ENCODE data around the gene FCGR3B. TPM values are rescaled to one million over a fixed set of nuclear protein-coding genes. Genes with fewer than 3 reads are reported as not detected.
A peak's percentile ranks its signal among the peaks of the same experiment; 100 is the strongest.
"Not testable (repeated sequence)": the region's sequence is repeated elsewhere in the genome, so short reads cannot be mapped to it uniquely, and the experiment has no call there.

Gene FCGR3B
- total RNA-seq, 1 experiment from 2014 or later = not detected

GRCh38 chr1:161647507-161648360 is 16.8 kb upstream of the FCGR3B start:
- H4K20me1 ChIP-seq (ENCODE audit: low read length); BruUV-seq (replicated peaks); H3K27ac ChIP-seq (ENCODE audit: low read length); H3K27me3 ChIP-seq (ENCODE audit: low read length); POLR2A ChIA-PET (ENCODE audit: unreplicated experiment); H3K9ac ChIP-seq (ENCODE audit: low read length); H3K36me3 ChIP-seq (ENCODE audit: low read depth, low read length); H3K9me3 ChIP-seq (ENCODE audit: low read length); H3K4me1 ChIP-seq (ENCODE audit: insufficient read depth, low read length); H3F3A ChIP-seq (ENCODE audit: low read length, unreplicated experiment); H3K79me2 ChIP-seq (ENCODE audit: low read length); H3K4me3 ChIP-seq (ENCODE audit: low read length); H3K9me2 ChIP-seq (replicated peaks; ENCODE audit: low read length): not testable (repeated sequence)
- TF ChIP-seq, protein P1, sequence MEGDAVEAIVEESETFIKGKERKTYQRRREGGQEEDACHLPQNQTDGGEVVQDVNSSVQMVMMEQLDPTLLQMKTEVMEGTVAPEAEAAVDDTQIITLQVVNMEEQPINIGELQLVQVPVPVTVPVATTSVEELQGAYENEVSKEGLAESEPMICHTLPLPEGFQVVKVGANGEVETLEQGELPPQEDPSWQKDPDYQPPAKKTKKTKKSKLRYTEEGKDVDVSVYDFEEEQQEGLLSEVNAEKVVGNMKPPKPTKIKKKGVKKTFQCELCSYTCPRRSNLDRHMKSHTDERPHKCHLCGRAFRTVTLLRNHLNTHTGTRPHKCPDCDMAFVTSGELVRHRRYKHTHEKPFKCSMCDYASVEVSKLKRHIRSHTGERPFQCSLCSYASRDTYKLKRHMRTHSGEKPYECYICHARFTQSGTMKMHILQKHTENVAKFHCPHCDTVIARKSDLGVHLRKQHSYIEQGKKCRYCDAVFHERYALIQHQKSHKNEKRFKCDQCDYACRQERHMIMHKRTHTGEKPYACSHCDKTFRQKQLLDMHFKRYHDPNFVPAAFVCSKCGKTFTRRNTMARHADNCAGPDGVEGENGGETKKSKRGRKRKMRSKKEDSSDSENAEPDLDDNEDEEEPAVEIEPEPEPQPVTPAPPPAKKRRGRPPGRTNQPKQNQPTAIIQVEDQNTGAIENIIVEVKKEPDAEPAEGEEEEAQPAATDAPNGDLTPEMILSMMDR (conservative IDR thresholded peaks at IDR 0.05; ENCODE audit: low read depth, low read length) = peak; percentile 73
- ATAC-seq = peak; percentile 89
- DNase-seq = peak; percentile 75
- Histone ChIP-seq H2AFZ (ENCODE audit: low read length) (peak overlapping the region; percentile 32; the same call in 1 of the 2 replicates), H3K4me2 (ENCODE audit: low read length) (peak overlapping the region; percentile 35; the same call in 1 of the 2 replicates)
- intact Hi-C loops (cut with micrococcal nuclease) = loop anchor here (1.0 to 10.0 kb wide), 2 partner anchors 83 to 91 kb away; no protein-coding TSS in a partner anchor
- CTCF ChIA-PET = interaction anchor here (0.6 to 1.2 kb wide), 2 partner anchors 91 to 433 kb away, joined by 5 to 16 read pairs; no protein-coding TSS in a partner anchor

GRCh38 chr1:161644855-161645254 is 13.9 kb upstream of the FCGR3B start:
- H2AFZ ChIP-seq (ENCODE audit: low read length); DNase-seq; H3K27ac ChIP-seq (ENCODE audit: low read length); ATAC-seq; H3K36me3 ChIP-seq (ENCODE audit: low read depth, low read length); H3F3A ChIP-seq (ENCODE audit: low read length, unreplicated experiment); POLR2A ChIA-PET (ENCODE audit: unreplicated experiment); H3K79me2 ChIP-seq (ENCODE audit: low read length); H3K4me1 ChIP-seq (ENCODE audit: insufficient read depth, low read length); H3K9me3 ChIP-seq (ENCODE audit: low read length); H3K4me2 ChIP-seq (ENCODE audit: low read length); H3K4me3 ChIP-seq (ENCODE audit: low read length); CTCF ChIA-PET; BruUV-seq (replicated peaks); H3K9me2 ChIP-seq (replicated peaks; ENCODE audit: low read length); H3K27me3 ChIP-seq (ENCODE audit: low read length); H3K9ac ChIP-seq (ENCODE audit: low read length); H4K20me1 ChIP-seq (ENCODE audit: low read length): not testable (repeated sequence)
- intact Hi-C loops (cut with micrococcal nuclease) = loop anchor here (10.0 kb wide), 1 partner anchor 80 kb away; no protein-coding TSS in a partner anchor

- ATAC-seq; DNase-seq; H2AFZ ChIP-seq (ENCODE audit: low read length); H3K27ac ChIP-seq (ENCODE audit: low read length); H3K9ac ChIP-seq (ENCODE audit: low read length); H3K4me1 ChIP-seq (ENCODE audit: insufficient read depth, low read length); H3K27me3 ChIP-seq (ENCODE audit: low read length); BruUV-seq (replicated peaks); H3K4me3 ChIP-seq (ENCODE audit: low read length); H4K20me1 ChIP-seq (ENCODE audit: low read length); H3K79me2 ChIP-seq (ENCODE audit: low read length); H3K36me3 ChIP-seq (ENCODE audit: low read depth, low read length); H3K9me3 ChIP-seq (ENCODE audit: low read length); H3F3A ChIP-seq (ENCODE audit: low read length, unreplicated experiment); H3K4me2 ChIP-seq (ENCODE audit: low read length); H3K9me2 ChIP-seq (replicated peaks; ENCODE audit: low read length); POLR2A ChIA-PET (ENCODE audit: unreplicated experiment); CTCF ChIA-PET: not testable (repeated sequence)
- intact Hi-C loops (cut with micrococcal nuclease) = loop anchor here (10.0 kb wide), 1 partner anchor 79 kb away; no protein-coding TSS in a partner anchor
These were observed 12.7 kb upstream of the FCGR3B start for GRCh38 chr1:161643481-161644208.
